PFSK-1 (cell line): ENCODE results near the gene PAPSS1.

Experiments
- POLR2AphosphoS5 ChIP-seq: IDR thresholded peaks from 2 replicates; pipeline ENCODE4 v1.6.1; 2012; ENCODE audit warnings: low read depth, mild to moderate bottlenecking, control low read depth, low read length, moderate library complexity
- SIN3A ChIP-seq: IDR thresholded peaks from 2 replicates; pipeline ENCODE4 v1.6.1; 2012; ENCODE audit warnings: mild to moderate bottlenecking, low read length, moderate library complexity, borderline replicate concordance; ENCODE audit not compliant: insufficient read depth
- TAF1 ChIP-seq: IDR thresholded peaks from 2 replicates; pipeline ENCODE4 v1.6.1; 2012; ENCODE audit warnings: low read length, control low read depth, borderline replicate concordance; ENCODE audit not compliant: insufficient read depth

- no peak for TF ChIP-seq POLR2AphosphoS5
- no peak for TF ChIP-seq TAF1
- TF ChIP-seq SIN3A = no peak
Measured at GRCh38 chr4:107710493-107711459, 9.3 kb downstream of the PAPSS1 start.
